Measurements from ENCODE around the gene RANBP1. TPM values are rescaled to one million over a fixed set of nuclear protein-coding genes. Genes with fewer than 3 reads are reported as not detected.
A peak's percentile ranks its signal among the peaks of the same experiment; 100 is the strongest.

Gene RANBP1
- total RNA-seq, 1 donor from 2014 or later = 142 TPM

- peaks cover 68% of the 10 kb centered on the region for H3K36me3 Mint-ChIP-seq (ENCODE audit: low read depth, unreplicated experiment)
- no peak overlapping the region for H3K27ac Mint-ChIP-seq (ENCODE audit: unreplicated experiment)
- H3K27me3 Mint-ChIP-seq (ENCODE audit: unreplicated experiment) = peaks cover 10% of the 10 kb centered on the region
- TF ChIP-seq CTCF (IDR thresholded peaks at IDR 0.05; ENCODE audit: unreplicated experiment) = no peak
- H3K4me3 Mint-ChIP-seq (ENCODE audit: unreplicated experiment) = peak overlapping the region; percentile 59
- H3K4me1 Mint-ChIP-seq (ENCODE audit: unreplicated experiment) = peaks cover 6% of the 10 kb centered on the region
- no peak for DNase-seq (ENCODE audit: low spot score)
- no peaks in the 10 kb centered on the region for H3K9me3 Mint-ChIP-seq (ENCODE audit: unreplicated experiment)
Measured at GRCh38 chr22:20089226-20089976, 26.5 kb upstream of the RANBP1 start.

- Mint-ChIP-seq H3K4me3 (ENCODE audit: unreplicated experiment) (peak overlapping the region; percentile 59), H3K36me3 (ENCODE audit: low read depth, unreplicated experiment) (peaks cover 71% of the 10 kb centered on the region), H3K9me3 (ENCODE audit: unreplicated experiment) (no peaks in the 10 kb centered on the region)
Measured at GRCh38 chr22:20089977-20090729, 25.8 kb upstream of the RANBP1 start.

GRCh38 chr22:20090730-20091240 is 25.1 kb upstream of the RANBP1 start:
- Mint-ChIP-seq H3K27ac (ENCODE audit: unreplicated experiment) (no peak overlapping the region), H3K4me3 (ENCODE audit: unreplicated experiment) (peak overlapping the region; percentile 22), H3K27me3 (ENCODE audit: unreplicated experiment) (peaks cover 10% of the 10 kb centered on the region), H3K36me3 (ENCODE audit: low read depth, unreplicated experiment) (peaks cover 71% of the 10 kb centered on the region), H3K4me1 (ENCODE audit: unreplicated experiment) (peaks cover 3% of the 10 kb centered on the region), H3K9me3 (ENCODE audit: unreplicated experiment) (no peaks in the 10 kb centered on the region)
- TF ChIP-seq CTCF (IDR thresholded peaks at IDR 0.05; ENCODE audit: unreplicated experiment) = no peak
- DNase-seq (ENCODE audit: low spot score) = no peak

More at GRCh38 chr22:20089977-20090729, 25.8 kb upstream of the RANBP1 start:
- no peak overlapping the region for H3K27ac Mint-ChIP-seq (ENCODE audit: unreplicated experiment)
- DNase-seq (ENCODE audit: low spot score) = no peak
- TF ChIP-seq CTCF (IDR thresholded peaks at IDR 0.05; ENCODE audit: unreplicated experiment) = no peak
- peaks cover 10% of the 10 kb centered on the region for H3K27me3 Mint-ChIP-seq (ENCODE audit: unreplicated experiment)
- H3K4me1 Mint-ChIP-seq (ENCODE audit: unreplicated experiment) = peaks cover 3% of the 10 kb centered on the region

- H3K36me3 Mint-ChIP-seq (ENCODE audit: low read depth, unreplicated experiment) = peaks cover 74% of the 10 kb centered on the region
- H3K4me3 Mint-ChIP-seq (ENCODE audit: unreplicated experiment) = peak overlapping the region; percentile 21
Measured at GRCh38 chr22:20091690-20092476, 24.0 kb upstream of the RANBP1 start.

More at GRCh38 chr22:20091690-20092476, 24.0 kb upstream of the RANBP1 start:
- no peak for TF ChIP-seq CTCF (IDR thresholded peaks at IDR 0.05; ENCODE audit: unreplicated experiment)
- H3K9me3 Mint-ChIP-seq (ENCODE audit: unreplicated experiment) = no peaks in the 10 kb centered on the region
- no peak overlapping the region for H3K27ac Mint-ChIP-seq (ENCODE audit: unreplicated experiment)
- peaks cover 3% of the 10 kb centered on the region for H3K4me1 Mint-ChIP-seq (ENCODE audit: unreplicated experiment)
- peaks cover 8% of the 10 kb centered on the region for H3K27me3 Mint-ChIP-seq (ENCODE audit: unreplicated experiment)
- DNase-seq (ENCODE audit: low spot score) = no peak

All from endothelial cell (in vitro differentiated cells).